ENCODE data around the gene MLXIPL.

DNA sequence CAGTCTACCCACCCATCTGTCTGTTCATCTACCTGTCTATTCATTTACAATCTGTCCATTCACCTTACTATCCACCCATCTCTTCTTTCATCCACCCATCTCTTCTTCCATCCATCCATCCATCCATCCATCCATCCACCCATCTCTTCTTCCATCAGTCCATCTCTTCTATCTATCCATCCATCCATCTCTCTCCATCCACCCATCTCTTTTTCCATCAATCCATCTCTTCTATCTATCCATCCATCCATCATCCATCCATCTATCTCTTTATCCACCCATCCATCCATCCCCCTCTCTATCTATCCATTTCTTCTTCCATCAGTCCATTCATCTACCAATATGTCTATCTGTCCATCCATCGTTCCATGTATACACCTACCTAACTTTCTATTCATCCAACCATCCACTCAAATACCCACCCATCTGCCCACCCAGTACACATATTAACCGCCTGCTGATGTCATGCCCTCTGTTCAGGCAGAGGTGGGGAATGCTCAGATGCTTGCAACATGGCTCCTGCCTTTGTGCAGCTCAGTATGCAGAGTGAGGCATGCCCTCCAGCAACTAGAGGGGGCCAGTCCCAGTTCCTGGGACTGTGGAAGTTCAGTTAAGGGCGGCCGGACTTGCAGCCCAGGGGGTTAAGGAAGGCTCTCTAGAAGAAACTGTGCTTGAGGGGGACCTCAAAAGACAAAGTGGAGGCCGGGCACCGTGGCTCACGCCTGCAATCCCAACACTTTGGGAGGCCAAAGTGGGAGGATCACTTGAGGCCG lies 11.3 kb upstream of the MLXIPL start:
- TF ChIP-seq, protein P1, sequence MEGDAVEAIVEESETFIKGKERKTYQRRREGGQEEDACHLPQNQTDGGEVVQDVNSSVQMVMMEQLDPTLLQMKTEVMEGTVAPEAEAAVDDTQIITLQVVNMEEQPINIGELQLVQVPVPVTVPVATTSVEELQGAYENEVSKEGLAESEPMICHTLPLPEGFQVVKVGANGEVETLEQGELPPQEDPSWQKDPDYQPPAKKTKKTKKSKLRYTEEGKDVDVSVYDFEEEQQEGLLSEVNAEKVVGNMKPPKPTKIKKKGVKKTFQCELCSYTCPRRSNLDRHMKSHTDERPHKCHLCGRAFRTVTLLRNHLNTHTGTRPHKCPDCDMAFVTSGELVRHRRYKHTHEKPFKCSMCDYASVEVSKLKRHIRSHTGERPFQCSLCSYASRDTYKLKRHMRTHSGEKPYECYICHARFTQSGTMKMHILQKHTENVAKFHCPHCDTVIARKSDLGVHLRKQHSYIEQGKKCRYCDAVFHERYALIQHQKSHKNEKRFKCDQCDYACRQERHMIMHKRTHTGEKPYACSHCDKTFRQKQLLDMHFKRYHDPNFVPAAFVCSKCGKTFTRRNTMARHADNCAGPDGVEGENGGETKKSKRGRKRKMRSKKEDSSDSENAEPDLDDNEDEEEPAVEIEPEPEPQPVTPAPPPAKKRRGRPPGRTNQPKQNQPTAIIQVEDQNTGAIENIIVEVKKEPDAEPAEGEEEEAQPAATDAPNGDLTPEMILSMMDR (IDR thresholded peaks at IDR 0.05), result no peak
- TF ChIP-seq POLR2A (IDR thresholded peaks at IDR 0.05), result no peak

Data from breast epithelium (tissue), 3 donors.